IPS-11a (cell line): ENCODE data around the gene SLC36A1.
A peak's percentile ranks its signal among the peaks of the same experiment; 100 is the strongest.
"Not testable (repeated sequence)": the region's sequence is repeated elsewhere in the genome, so short reads cannot be mapped to it uniquely, and the experiment has no call there.

Experiments
- H3K4me3 ChIP-seq: one replicate; pipeline ENCODE4 v1.5.1; 2013; ENCODE audit warnings: low read depth, low read length, control low read depth

The SLC36A1 gene

DNA sequence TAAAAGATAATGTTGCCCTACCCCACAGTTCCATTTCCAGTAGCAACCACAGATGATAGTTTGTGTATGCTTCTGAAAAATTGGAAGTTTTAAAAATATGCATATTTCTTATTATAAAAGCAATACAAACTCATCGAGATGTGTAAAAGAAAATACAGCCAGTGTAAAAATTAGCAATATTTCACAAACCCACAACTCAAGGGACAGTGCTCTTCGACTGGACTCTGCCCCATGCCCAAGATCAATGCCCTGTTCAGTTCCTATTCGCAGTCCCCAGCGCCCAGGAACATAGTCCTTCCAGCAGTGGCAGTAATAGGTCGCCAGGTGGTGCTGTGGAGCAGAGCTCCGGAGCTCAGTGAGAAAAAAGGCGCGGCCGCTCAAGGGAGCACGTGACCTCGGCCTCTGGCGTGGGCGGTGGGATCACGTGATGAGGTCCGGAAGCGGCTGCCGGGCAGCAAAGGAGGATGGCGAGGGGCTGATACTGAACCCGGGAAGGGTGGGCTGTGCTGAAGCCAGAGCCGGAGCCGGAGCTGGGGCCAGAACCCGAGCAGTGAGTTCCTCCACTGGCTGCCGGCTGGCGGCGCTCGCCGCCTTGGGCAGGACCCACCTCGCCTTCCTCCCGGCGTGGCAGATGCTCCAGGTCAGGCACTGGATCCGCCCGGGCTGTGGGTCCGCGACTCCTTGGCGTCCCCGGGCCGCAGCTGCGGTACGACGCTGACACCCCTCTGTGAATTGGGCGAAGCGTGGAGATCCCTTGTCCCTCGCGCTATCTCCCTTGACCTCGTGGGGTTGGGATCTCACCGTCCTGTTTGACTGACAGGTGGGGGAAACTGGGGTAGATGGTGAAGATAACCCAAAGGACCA is at the start of gene SLC36A1:
TSS of gene SLC36A1 (plus strand) at position 430 of the 864 bp plus-strand sequence. CDS start 11,190 bp downstream, outside the sequence.
- peak within 1 kb of the TSS; percentile 80 for H3K4me3 ChIP-seq

DNA sequence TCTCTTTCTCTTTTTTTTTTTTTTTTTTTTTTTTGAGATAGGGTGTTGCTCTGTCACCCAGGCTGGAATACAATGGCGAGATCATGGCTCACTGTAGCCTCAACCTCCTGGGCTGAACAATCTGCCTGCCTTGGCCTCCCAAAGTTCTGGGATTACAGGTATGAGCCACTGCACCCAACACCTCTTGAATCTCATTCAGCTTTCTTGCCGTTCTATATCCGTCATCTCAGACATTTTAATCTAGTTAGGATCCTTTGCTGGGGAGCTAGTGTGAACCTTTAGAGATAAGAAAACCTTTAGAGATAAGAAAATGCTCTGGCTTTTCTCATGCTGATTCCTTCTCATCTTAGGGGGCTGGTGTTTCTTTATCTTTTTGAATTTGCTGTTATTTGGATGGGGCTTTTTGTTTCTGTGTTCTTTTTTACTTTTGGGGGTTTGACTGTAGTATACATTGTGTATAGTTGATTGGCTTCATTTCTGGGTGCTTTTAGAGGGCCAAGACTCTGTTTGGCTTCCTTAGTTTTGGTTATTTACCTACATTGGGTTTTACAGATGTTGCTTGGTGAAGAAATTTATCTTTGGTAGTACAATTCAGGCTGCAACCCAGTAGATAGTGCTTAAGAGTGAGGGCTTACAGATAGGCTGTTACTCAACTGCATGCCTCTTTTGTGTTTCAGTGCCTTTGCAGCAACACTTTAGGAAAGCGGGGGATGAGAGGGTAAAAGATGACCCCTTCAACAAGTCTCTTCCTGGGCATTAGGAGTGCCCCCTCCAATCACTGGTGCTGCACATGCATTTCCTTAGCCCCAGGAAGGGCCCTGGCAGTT is 41.9 kb upstream of the SLC36A1 start:
- H3K4me3 ChIP-seq: no peak overlapping the region

DNA sequence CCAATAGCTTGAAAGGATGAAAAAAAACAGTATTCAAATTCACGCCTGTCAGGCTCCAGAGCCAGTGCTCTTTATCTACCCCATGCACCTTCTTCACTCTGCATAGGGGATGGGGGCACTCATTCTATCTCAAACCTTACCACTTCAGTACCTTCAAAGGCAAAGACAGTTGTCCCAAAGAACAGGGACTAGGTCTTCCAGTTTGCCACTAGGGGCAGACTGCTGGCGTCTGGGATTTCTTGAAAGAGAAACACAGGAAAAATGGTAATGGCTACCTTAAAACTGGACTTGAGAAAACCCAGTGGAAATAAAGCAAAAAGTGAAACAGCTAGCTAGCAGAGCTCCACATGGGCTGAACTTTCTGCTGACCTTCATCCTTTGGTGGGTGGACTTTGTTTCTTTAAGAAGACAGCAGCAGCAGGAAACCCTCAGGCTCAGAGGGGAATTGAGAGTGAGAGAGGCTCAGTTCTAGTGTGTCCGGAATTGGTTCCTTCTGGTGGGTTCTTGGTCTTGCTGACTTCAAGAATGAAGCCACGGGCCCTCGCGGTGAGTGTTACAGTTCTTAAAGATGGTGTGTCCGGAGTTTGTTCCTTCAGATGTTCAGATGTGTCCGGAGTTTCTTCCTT is 41.0 kb upstream of the SLC36A1 start:
- H3K4me3 ChIP-seq: no peak overlapping the region

DNA sequence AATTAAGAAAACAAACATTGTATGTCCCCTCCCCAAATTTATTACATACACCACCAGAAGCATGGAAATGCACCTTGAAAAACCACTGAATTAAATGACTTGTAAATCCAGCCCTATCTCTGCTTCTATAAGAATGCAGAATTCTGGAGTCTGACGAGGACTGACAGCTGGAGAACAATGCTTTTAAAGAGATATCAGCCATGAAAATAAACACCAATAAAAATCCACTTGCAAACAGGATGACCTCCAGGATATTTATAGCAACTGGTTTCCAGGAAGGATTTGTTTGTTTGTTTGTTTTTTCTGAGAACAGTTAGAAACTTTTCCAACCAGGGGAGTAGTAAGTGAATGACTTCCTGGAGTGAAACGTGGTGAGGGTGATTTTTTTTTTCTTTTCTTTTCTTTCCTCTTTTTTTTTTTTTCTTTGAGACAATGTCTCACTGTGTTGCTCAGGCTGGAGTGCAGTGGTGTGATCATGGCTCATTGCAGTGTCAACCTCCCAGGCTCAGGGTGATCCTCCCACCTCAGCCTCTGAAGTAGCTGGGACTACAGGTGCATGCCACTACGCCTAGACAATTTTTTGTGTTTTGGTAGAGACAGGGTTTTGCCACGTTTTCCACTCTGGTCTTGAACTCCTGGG is 38.7 kb upstream of the SLC36A1 start:
- no peak overlapping the region for H3K4me3 ChIP-seq

DNA sequence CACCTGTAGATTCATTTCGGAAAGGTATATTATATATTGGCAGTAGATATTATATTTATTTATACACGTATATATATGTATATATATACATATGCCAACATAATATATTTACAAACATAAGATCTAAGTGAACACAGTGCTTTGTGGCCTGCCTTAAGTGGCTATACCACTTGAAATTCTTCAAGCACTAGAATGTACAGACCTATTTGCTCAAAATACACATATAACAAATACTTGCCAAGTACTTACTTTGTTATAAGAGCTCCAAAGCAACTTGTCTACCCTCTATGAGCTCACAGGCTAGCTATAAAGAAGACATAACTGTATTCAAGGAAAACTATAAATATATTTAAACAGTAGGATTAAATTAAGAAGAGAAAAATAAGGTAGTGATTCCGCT is 33.6 kb upstream of the SLC36A1 start:
- H3K4me3 ChIP-seq: no peak overlapping the region

DNA sequence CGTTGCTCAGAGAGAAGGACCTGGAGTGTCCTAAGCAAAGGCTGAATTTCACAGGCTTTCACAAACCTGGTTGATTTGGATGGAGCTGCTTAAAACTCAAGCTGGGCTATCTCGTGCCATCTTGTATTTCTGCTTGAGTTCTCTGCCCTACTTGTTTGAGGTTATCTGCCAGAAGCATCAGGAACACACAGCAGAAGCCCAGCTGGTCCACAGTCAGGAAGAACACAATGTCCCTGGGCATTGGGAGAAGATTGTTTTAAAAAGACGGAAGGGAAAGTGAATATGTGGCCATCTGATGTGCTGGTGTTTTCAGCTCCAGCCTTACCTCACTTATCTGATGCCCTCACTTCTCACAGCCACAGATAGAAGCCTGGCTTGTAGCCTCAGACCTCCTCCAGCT is 32.9 kb upstream of the SLC36A1 start:
- H3K4me3 ChIP-seq: no peak overlapping the region

DNA sequence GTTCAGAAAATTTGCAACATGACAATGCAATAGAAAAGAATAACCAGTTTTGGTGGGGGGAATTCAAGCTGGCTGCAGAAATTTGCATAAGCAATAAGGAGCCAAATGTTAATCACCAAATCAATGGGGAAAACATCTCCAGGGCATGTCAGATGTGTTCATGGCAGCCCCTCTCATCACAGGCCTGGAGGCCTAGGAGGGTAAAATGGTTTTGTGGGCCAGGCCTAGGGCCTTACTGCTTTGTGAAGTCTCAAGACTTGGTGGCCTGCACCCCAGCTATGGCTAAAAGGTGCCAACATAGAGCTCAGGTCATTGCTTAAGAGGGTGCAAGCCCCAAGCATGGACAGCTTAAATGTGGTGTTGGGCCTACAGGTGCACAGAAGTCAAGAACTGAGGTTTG is 29.7 kb upstream of the SLC36A1 start:
- H3K4me3 ChIP-seq: no peak overlapping the region

DNA sequence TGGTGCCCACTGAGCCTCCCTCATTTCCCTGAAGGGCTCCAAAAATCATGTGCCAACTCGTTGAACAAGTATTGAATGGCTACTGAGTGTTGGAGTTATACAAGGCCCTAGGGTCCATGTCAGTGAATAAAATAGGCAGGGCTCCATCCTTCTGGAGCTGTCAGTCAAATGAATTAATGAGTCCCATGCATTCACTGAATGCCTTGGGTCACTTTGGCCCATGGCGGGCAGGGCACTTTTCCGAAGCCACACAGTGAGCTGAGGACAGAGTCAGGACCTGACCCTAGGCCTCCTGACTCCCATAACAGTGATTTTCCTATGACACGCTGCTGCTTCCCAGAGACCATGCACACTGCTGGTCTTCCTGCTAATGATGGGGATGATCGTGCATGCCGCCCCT is 27.3 kb upstream of the SLC36A1 start:
- no peak overlapping the region for H3K4me3 ChIP-seq

DNA sequence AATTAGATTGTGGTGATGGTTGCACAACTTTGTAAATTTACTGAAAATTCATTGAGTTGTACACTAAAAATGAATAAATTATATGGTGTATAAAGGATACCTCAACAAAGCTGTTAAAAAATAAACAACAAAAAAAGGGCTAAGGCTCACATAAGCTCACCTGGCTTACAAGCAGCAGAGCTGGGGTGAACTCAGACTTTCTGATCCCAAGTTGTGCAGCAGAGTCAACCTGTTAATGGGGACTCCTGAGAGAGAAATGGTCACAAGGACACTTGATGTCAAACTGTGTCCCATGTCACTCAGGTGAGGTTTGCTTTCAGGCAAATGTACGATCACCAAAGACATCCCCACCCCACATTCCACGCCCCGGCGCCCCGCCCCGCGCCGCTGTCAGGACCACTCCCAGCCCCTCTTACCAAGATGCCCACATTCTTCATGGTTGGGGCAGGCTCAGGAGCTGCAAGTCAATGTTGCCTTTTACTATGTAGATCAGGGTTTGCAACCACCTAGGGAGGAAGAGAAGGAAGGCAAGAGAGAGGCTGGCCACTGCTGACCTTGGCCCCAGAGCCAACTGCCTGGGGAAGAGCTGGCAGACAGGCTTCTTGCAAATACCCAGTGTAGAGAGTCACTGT is 22.4 kb upstream of the SLC36A1 start:
- no peak overlapping the region for H3K4me3 ChIP-seq

DNA sequence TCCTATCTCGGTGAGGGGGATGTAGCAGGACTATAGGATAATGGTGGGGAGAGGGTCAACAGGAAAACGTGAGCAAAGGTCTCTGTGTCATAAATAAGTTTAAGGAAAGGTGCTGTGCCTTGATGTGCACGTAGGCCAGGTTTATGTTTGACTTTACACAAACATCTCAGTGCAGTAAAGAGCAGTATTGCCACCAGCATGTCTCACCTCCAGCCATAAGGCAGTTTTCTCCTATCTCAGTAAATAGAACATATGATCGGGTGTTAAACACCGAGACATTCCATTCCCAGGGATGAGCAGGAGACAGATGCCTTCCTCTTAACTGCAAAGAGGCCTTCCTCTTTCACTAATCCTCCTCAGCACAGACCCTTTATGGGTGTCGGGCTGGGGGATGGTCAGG is 21.1 kb upstream of the SLC36A1 start:
- not testable (repeated sequence) for H3K4me3 ChIP-seq

DNA sequence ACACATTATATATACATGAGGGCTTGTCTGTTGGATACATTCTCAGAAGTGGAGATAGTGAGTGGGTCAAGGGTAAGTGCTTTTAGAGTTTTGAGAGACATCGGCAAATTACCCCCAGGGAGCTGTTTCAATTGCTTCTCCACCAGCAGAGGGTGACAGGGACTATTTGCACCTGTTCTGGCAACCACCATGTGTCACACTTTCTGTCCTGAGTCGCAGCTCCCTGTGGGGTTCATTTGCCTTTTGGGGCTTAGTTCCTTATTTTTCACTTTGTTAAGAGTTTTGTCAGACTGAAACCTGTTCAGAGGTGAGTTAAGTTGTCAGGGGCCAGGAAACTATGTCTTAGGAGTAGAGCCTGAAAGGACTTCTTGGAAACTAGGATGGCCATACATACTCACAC is 20.1 kb upstream of the SLC36A1 start:
- no peak overlapping the region for H3K4me3 ChIP-seq

DNA sequence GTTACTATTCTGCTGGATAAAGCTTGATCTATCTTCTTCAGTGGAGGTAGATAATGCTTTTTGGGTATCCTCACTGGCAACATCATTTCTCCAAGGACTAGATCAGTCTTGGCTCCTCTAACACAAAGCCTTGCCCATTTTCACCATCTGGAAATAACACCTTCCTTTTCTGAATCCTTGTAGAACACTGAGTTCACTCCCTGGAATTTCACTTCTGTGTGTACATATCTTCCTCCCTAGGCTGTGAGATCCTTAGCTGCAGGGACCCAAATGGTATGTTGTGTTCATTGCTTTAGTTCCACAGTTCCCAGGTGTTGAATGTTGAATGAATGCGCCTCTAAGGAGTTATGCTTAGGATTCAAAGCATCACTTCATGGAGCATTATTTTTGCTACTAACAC is 16.7 kb upstream of the SLC36A1 start:
- no peak overlapping the region for H3K4me3 ChIP-seq

DNA sequence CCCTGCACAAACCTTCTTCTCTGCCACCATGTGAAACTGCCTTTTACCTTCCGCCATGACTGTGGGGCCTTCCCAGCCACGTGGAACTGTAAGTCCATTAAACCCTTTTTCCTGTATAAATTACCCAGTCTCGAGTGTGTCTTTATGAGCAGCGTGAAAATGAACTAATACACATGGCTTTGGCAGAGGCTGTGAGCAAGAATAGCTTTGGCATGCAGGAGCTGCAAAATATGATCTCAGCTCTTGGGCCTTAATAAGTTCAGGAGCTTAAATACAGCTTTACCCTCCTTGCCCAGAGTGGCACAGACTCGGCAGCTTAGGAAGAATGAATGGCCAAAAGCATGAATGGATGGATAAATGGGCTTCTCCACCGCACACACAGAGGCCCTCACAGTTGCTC is 15.7 kb upstream of the SLC36A1 start:
- no peak overlapping the region for H3K4me3 ChIP-seq

DNA sequence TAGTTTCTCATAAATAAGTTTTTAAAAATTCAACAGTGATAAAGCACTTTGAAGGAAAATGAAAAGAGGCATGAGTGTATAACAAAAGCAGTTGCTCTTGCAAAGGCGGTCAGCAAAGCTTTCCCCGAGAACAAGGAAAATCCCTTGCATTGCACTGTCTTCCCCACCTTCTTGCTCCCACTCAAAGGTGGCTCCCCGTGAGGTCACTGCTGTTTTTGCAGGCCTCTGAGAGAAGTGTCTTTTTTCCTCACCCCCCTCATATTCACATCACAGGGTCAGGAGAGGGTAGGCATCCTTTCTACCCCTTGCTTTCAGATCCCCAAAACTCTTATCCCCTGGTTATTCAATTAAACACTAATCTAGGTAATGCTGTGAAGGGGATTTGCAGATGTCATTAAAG is 15.2 kb upstream of the SLC36A1 start:
- no peak overlapping the region for H3K4me3 ChIP-seq

DNA sequence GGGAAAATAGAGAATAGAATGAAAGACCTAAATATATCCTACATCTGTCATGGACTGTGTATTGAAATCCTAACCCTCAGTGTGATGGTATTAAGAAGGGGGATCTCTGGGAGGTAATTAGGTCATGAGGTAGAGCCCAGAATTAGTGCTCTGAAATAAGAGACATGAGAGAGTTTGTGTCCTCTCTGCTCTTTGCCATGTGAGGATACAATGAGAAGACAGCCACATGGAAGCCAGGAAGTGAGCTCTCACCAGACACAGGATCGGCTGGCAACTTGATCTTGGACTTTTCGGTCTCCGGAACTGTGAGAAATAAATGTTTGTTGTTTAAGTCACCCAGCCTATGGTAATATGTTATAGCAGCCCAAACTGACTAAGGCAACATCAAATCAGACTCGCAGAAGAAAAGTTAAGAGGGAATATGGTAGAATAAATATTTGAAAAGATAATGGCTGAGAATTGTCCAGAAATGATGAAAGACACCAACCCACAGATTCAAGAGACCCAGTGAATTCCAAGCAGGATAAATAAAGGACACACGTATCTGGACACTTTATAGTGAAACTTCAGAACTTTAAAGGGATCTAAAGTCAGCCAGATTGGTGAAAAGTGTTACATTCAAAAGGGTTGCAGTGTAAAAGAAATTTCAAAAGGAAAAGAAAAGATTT is 12.7 kb upstream of the SLC36A1 start:
- no peak overlapping the region for H3K4me3 ChIP-seq

DNA sequence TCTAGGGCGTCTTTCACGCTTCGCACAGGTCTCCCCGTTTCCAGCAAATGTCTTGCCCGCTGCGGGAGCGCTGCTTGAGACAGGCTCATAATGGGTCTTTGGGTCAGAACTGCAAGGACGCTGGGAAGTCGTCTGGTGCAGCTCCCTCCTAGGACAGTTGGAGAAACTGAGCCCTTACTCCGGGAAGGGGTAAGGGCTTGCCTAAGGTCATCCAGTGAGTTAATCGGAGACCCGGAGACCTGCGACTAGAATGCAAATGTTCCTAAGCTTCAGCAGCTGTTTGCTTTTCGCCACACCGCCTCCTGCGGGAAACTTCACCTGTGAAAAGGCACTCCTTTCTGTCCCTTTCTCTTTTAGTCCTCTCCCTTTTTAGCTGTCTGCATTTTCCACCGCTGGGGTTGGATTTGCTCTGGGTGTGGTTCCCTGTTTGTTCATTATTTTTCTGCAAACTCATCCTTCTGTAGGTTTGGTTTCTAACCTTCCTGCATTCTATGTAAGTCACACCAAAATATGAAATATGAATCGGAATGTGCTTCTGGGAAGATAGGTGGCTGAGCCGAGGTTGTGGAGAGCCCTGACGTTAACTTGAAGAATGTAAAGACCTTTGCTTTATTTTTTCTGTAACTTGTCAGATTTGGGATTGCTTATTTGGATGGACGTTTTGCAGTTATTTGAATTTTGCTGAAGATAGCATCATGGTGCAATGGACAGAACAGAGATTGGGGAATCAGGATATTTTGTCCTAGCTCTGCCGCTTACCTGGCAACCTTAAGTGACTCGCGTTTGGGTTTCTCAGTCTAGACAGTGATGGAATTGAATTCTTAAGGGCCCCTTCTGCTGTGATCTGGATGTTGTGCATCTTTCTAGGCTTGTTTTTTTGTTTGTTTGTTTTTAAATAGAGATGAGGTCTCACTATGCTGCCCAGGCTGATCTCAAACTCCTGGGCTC is 909 bp downstream of the SLC36A1 start:
- peak overlapping the region; percentile 80 for H3K4me3 ChIP-seq

DNA sequence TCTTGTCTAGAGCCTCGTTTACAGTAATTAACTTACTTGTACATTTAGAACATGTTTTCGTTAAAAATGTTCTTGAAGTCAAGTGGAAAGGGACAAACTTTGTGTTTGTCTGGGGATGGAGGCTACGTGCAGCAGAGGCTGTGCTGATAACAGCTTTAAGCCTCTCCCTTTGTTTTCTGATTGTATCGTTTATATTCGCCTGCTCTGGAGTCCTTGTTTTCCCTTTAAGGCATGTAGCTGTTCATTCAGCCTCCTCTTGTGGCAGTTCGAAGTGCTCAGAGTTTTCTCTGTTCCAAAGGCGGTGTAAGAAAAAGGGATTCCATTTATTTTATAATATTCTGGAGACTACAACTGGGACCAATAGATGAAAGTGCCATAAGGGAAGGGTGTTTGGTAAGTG is 1.9 kb downstream of the SLC36A1 start:
- H3K4me3 ChIP-seq: no peak overlapping the region

DNA sequence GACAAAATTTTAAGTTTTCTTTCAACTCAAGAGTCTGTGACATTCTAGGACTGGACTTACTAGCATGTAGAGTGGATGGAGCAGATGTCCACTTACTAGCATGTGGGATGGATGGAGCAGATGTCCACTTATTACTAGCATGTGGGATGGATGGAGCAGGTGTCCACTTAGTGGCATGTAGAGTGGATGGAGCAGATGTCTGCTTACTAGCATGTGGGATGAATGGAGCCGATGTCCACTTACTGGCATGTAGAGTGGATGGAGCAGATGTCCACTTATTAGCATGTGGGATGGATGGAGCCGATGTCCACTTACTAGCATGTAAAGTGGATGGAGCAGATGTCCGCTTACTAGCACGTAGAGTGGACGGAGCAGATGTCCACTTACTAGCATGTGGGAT is 2.4 kb downstream of the SLC36A1 start:
- H3K4me3 ChIP-seq: no peak overlapping the region

DNA sequence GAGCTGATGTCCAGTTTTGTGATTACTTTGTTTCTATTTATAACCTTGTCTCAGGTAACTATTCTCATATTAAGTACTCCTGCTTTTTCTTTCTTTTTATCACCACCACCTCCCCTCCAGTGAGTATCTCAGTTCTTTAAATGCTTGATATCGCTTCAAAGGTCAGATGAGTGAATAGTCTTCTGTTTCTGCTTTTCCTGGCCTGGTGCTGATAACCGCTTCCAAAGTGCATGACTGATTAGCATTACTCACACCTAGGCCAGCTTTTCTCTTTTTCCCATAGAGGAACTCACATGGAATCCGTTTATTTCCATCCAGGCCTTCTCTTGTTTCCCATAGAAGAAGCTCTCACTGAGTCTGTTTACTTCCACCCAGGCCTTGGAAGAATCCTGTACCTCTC is 3.2 kb downstream of the SLC36A1 start:
- no peak overlapping the region for H3K4me3 ChIP-seq
